DND-41 (cell line): ENCODE data around the gene PRELID3B.

Source experiments
- ATAC-seq: fragments of 200-7000 bp; cut with Tn5 transposase; 3 replicates; pipeline ENCODE4 v1.9.1; 2021; ENCODE audit warnings: low read depth; ENCODE audit not compliant: insufficient read depth
- DNase-seq: peaks from one replicate; pipeline ENCODE4 v3.0.0-alpha.2; 2020
- H2AFZ ChIP-seq: 2 replicates; pipeline ENCODE4 v1.6.0; 2012; ENCODE audit warnings: low read depth, low read length
- H3K27ac ChIP-seq: 2 replicates; pipeline ENCODE4 v1.5.1; 2012; ENCODE audit warnings: low read length, inconsistent platforms
- H3K27me3 ChIP-seq: fragments of 200-600 bp; sonication (generic); 2 replicates; pipeline ENCODE4 v1.6.0; 2012; ENCODE audit warnings: low read length, mild to moderate bottlenecking, inconsistent platforms; ENCODE audit not compliant: insufficient read depth, poor library complexity
- H3K36me3 ChIP-seq: 2 replicates; pipeline ENCODE4 v1.5.1; 2012; ENCODE audit warnings: low read length, inconsistent platforms; ENCODE audit not compliant: insufficient read depth
- H3K4me1 ChIP-seq: 2 replicates; pipeline ENCODE4 v1.5.1; 2012; ENCODE audit warnings: mild to moderate bottlenecking, low read length; ENCODE audit not compliant: insufficient read depth
- H3K4me2 ChIP-seq: 2 replicates; pipeline ENCODE4 v1.6.0; 2012; ENCODE audit warnings: mild to moderate bottlenecking, moderate library complexity, low read length, inconsistent platforms; ENCODE audit not compliant: insufficient read depth
- H3K4me3 ChIP-seq, 2 experiments: fragments of 200-600 bp in 1 of 2; shearing (Covaris generic) in 1 of 2; 2 replicates each; pipeline ENCODE4 v1.5.1; 2012 to 2016; ENCODE audit warnings: inconsistent platforms in 2 of 2, low read length in 2 of 2, mild to moderate bottlenecking in 2 of 2, low read depth in 1 of 2, moderate library complexity in 1 of 2
- H3K79me2 ChIP-seq: 2 replicates; pipeline ENCODE4 v1.6.0; 2012; ENCODE audit warnings: low read length, inconsistent platforms; ENCODE audit not compliant: insufficient read depth
- H3K9ac ChIP-seq: 2 replicates; pipeline ENCODE4 v1.6.0; 2012; ENCODE audit warnings: low read depth, mild to moderate bottlenecking, inconsistent platforms, low read length, moderate library complexity
- H3K9me3 ChIP-seq: 2 replicates; pipeline ENCODE4 v1.5.1; 2012; ENCODE audit warnings: low read length, moderate library complexity, mild to moderate bottlenecking, inconsistent platforms; ENCODE audit not compliant: insufficient read depth, severe bottlenecking
- H4K20me1 ChIP-seq: 2 replicates; pipeline ENCODE4 v1.6.0; 2012; ENCODE audit warnings: low read length; ENCODE audit not compliant: insufficient read depth
- CTCF ChIP-seq: IDR thresholded peaks from 2 replicates; pipeline ENCODE4 v1.5.1; 2012; ENCODE audit warnings: borderline replicate concordance, low read length, moderate library complexity, mild to moderate bottlenecking; ENCODE audit not compliant: poor library complexity, severe bottlenecking; ENCODE audit errors: extremely low read depth
- EZH2 ChIP-seq: IDR thresholded peaks from 3 replicates; pipeline ENCODE4 v1.6.1; 2012; ENCODE audit warnings: borderline replicate concordance, low read depth, mild to moderate bottlenecking, moderate library complexity, low read length, inconsistent platforms; ENCODE audit not compliant: severe bottlenecking

PRELID3B gene

GRCh38 chr20:59022754-59023153, 19.8 kb downstream of the PRELID3B start:
- no peak for DNase-seq
- peaks cover 56% of the 10 kb centered on the region for H3K36me3 ChIP-seq
- no peak for ATAC-seq
- H3K4me3 ChIP-seq = no peak overlapping the region
- H3K4me1 ChIP-seq = peaks cover 11% of the 10 kb centered on the region; the same call in 1 of the 2 replicates
- H3K9ac ChIP-seq = no peak overlapping the region
- H3K9me3 ChIP-seq = no peaks in the 10 kb centered on the region
- no peak overlapping the region for H2AFZ ChIP-seq
- H3K4me2 ChIP-seq = no peak overlapping the region
- H3K79me2 ChIP-seq = peaks cover 41% of the 10 kb centered on the region
- peaks cover 56% of the 10 kb centered on the region for H4K20me1 ChIP-seq
- no peak overlapping the region for H3K27ac ChIP-seq
- TF ChIP-seq CTCF = no peak
- TF ChIP-seq EZH2 = no peak
- no peaks in the 10 kb centered on the region for H3K27me3 ChIP-seq

- DNase-seq (no peak), ATAC-seq (no peak)
- no peak overlapping the region for H3K27ac ChIP-seq
- H3K4me2 ChIP-seq = no peak overlapping the region
- no peaks in the 10 kb centered on the region for H3K9me3 ChIP-seq
- no peaks in the 10 kb centered on the region for H3K4me1 ChIP-seq
- no peaks in the 10 kb centered on the region for H3K27me3 ChIP-seq
- H2AFZ ChIP-seq = no peak overlapping the region
- no peak for TF ChIP-seq EZH2
- no peak for TF ChIP-seq CTCF
- peaks cover 39% of the 10 kb centered on the region for H3K36me3 ChIP-seq
- H3K79me2 ChIP-seq = peaks cover 24% of the 10 kb centered on the region; the same call in 1 of the 2 replicates
- H3K9ac ChIP-seq = no peak overlapping the region
- no peak overlapping the region for H3K4me3 ChIP-seq
- H4K20me1 ChIP-seq = peaks cover 46% of the 10 kb centered on the region
These were observed 21.5 kb downstream of the PRELID3B start for GRCh38 chr20:59020938-59021551.

GRCh38 chr20:59019217-59019616, 23.4 kb downstream of the PRELID3B start, which contains the start of gene TUBB1:
TUBB1 (plus strand) TSS chr20:59019429; CDS start chr20:59019523, 94 bp downstream.
- ATAC-seq (no peak), DNase-seq (no peak)
- peaks cover 32% of the 10 kb centered on the region for H4K20me1 ChIP-seq
- H3K36me3 ChIP-seq = peaks cover 20% of the 10 kb centered on the region
- no peaks in the 10 kb centered on the region for H3K27me3 ChIP-seq
- no peak within 1 kb of the TSS for H3K4me2 ChIP-seq
- TF ChIP-seq EZH2 = no peak
- no peak within 1 kb of the TSS for H3K27ac ChIP-seq
- H3K4me1 ChIP-seq = no peaks in the 10 kb centered on the region
- no peak within 1 kb of the TSS for H3K9ac ChIP-seq
- no peak within 1 kb of the TSS for H3K4me3 ChIP-seq
- peaks cover 7% of the 10 kb centered on the region; the same call in 1 of the 2 replicates for H3K79me2 ChIP-seq
- no peaks in the 10 kb centered on the region for H3K9me3 ChIP-seq
- no peak within 1 kb of the TSS for H2AFZ ChIP-seq

GRCh38 chr20:59018817-59019216, 23.8 kb downstream of the PRELID3B start:
- peaks cover 16% of the 10 kb centered on the region for H3K36me3 ChIP-seq
- peaks cover 3% of the 10 kb centered on the region; the same call in 1 of the 2 replicates for H3K79me2 ChIP-seq
- no peak overlapping the region for H2AFZ ChIP-seq
- H3K4me3 ChIP-seq = no peak overlapping the region
- H4K20me1 ChIP-seq = peaks cover 28% of the 10 kb centered on the region
- H3K27me3 ChIP-seq = no peaks in the 10 kb centered on the region
- ATAC-seq (no peak), DNase-seq (no peak)
- no peaks in the 10 kb centered on the region for H3K9me3 ChIP-seq
- H3K27ac ChIP-seq = no peak overlapping the region
- no peaks in the 10 kb centered on the region for H3K4me1 ChIP-seq
- TF ChIP-seq CTCF (no peak), EZH2 (no peak)
- H3K4me2 ChIP-seq = no peak overlapping the region
- H3K9ac ChIP-seq = no peak overlapping the region
